ENCODE data around the gene NDUFB6. TPM values are rescaled to one million over a fixed set of nuclear protein-coding genes. Genes with fewer than 3 reads are reported as not detected.

The NDUFB6 gene
- 103 to 121 TPM (median 109 TPM) in 5 replicates for total RNA-seq (2022; extraction: Qiagen RNA extraction)

DNA sequence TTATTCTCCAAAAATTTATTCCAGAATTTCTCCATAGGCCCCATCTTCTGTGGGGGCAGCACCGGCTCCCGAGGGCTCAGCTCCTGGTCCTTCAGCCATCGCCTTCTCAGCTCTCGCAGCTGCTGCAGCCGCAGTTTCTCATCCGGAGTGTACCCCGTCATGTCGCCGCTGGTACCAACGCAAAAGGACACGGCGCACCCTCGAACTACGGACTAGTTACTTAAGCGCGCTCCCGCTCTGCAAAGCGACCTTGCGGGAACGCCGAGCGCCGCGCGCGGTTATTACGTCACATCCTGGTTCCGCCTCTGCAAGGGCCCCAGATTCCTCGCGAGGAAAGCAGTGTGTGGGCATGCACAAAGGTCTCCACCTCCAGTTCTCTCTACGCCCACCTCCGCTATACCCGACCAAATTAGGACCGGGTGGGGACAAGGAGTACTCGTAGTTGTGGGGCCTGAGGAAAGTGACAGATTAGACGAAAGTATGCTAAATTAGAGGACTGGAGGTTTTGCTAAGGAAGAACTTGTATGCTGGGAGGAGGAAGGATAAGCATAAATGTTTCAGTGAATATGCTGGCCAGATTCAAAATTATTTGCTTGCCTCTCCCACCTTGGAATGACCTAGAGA lies at the start of gene NDUFB6:
Gene NDUFB6 (minus strand): TSS at position 260 of the 624 bp plus-strand sequence. CDS start 99 bp downstream, at position 161.

GRCh38 chr9:32552172-32552872 lies 20.6 kb downstream of the NDUFB6 start, which contains the start of the genes SMIM27 and TOPORS:
Gene SMIM27 (plus strand): TSS chr9:32552327. CDS start chr9:32552435, 108 bp downstream.
Gene TOPORS (minus strand): TSS chr9:32552586. CDS start chr9:32552436, 150 bp downstream.

GRCh38 chr9:32526041-32526706 lies 46.8 kb downstream of the NDUFB6 start, which contains the start of gene RIGI:
Gene RIGI (minus strand): TSS chr9:32526196. CDS start chr9:32526166, 30 bp downstream.

Other genes with a start within 250 kb of the NDUFB6 start
- gene ACO1, start 188.5 kb downstream of the NDUFB6 start, total RNA-seq (2022; extraction: Qiagen RNA extraction) = 26.2 to 27.7 TPM (median 26.4 TPM) in 5 replicates
- 2.1 to 3.7 TPM (median 2.5 TPM) in 5 replicates for gene RIGI, start 47.0 kb downstream of the NDUFB6 start, total RNA-seq (2022; extraction: Qiagen RNA extraction)
- gene SMIM27, start 20.8 kb downstream of the NDUFB6 start, total RNA-seq (2022; extraction: Qiagen RNA extraction) = 11.4 to 15.9 TPM (median 13.6 TPM) in 5 replicates
- gene TOPORS, start 20.6 kb downstream of the NDUFB6 start, total RNA-seq (2022; extraction: Qiagen RNA extraction) = 10.0 to 15.7 TPM (median 11.5 TPM) in 5 replicates
- 0.01 TPM in 3 of 5 replicates, not detected in the others for gene TAF1L, start 62.5 kb upstream of the NDUFB6 start, total RNA-seq (2022; extraction: Qiagen RNA extraction)
- 0.02 to 0.03 TPM in 2 of 5 replicates, not detected in the others for gene TMEM215, start 210.4 kb upstream of the NDUFB6 start, total RNA-seq (2022; extraction: Qiagen RNA extraction)